Measurements from ENCODE around the gene MARCHF2. TPM values are rescaled to one million over a fixed set of nuclear protein-coding genes. Genes with fewer than 3 reads are reported as not detected.

MARCHF2 gene, protein sequence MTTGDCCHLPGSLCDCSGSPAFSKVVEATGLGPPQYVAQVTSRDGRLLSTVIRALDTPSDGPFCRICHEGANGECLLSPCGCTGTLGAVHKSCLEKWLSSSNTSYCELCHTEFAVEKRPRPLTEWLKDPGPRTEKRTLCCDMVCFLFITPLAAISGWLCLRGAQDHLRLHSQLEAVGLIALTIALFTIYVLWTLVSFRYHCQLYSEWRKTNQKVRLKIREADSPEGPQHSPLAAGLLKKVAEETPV
- 10 to 100 TPM; 32.4 to 42.3 (median 37.2) TPM for total RNA-seq
- total RNA-seq (2013) = 55.4 TPM

DNA sequence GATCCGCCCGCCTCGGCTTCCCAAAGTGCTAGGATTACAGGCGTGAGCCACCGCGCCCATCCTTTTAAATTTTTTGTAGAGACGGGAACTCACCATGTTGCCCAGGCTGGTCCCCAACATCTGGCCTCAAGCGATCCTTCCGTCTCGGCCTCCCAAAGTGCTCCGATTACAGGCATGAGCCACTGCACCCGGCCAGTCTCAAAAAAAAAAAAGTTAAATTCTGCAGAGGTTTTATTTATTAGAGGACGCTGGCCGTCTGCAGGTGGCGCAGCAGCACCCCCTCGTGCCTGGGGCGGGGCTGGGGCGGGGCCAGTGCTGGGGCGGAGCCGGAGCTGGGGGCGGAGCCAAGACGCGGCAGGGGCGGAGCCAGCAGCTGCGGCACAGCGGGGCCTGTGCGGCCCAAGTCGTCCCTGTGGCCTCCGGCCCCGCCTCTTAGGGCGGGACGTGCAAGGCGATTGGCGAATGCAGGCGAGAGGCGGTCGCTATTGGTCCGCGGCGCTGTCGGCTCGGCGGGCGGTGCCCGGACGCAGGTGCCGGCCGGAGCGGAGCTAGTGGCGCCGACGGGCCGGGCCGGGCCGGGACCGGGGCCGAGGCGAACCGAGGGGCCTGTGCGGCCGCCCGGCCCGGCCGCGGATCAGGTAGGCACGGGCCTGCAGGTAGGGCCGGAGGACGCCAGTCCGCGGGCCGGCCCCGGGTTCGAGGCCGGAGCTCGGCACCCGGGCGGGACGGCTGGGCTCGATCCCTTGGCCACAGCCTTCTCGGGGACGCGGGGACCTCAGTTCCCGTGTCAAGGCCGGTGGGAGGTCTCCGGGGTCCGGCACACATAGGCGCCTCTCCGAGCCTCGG lies at the start of gene MARCHF2:
Gene MARCHF2, plus strand, starts transcription at position 523 of the 846 bp plus-strand sequence. CDS start 8,536 bp downstream, outside the sequence.
- peak; percentile 98 to 100 (median 99) for ATAC-seq
- peak within 1 kb of the TSS; percentile 63 for H3K4me3 Mint-ChIP-seq
- WGBS (ENCODE audit: insufficient coverage) = 6% methylated on average over 89 of the region's 89 CpGs
- intact Hi-C loops (cut with micrococcal nuclease) = loop anchor here (1.0 to 10.0 kb wide), 5 partner anchors 23 to 179 kb away; partner anchors contain the start of genes HNRNPM, MYO1F, RAB11B and ZNF414
- peaks cover 4 to 5% of the 10 kb centered on the region in 2 donors for H3K4me1 Mint-ChIP-seq
- no peaks in the 10 kb centered on the region for H3K36me3 ChIP-seq (ENCODE audit: control insufficient read depth, insufficient read depth, low read length)
- peak; percentile 96 to 98 for DNase-seq
- H3K9me3 Mint-ChIP-seq = no peaks in the 10 kb centered on the region
- TF ChIP-seq, protein P1, sequence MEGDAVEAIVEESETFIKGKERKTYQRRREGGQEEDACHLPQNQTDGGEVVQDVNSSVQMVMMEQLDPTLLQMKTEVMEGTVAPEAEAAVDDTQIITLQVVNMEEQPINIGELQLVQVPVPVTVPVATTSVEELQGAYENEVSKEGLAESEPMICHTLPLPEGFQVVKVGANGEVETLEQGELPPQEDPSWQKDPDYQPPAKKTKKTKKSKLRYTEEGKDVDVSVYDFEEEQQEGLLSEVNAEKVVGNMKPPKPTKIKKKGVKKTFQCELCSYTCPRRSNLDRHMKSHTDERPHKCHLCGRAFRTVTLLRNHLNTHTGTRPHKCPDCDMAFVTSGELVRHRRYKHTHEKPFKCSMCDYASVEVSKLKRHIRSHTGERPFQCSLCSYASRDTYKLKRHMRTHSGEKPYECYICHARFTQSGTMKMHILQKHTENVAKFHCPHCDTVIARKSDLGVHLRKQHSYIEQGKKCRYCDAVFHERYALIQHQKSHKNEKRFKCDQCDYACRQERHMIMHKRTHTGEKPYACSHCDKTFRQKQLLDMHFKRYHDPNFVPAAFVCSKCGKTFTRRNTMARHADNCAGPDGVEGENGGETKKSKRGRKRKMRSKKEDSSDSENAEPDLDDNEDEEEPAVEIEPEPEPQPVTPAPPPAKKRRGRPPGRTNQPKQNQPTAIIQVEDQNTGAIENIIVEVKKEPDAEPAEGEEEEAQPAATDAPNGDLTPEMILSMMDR (IDR thresholded peaks at IDR 0.05) = peak; percentile 63
- H3K4me1 ChIP-seq (ENCODE audit: control insufficient read depth, insufficient read depth, low read length) = peaks cover 10% of the 10 kb centered on the region
- H3K4me3 ChIP-seq (ENCODE audit: low read length) = peak within 1 kb of the TSS; percentile 47
- H3K27ac ChIP-seq (ENCODE audit: low read length) = no peak within 1 kb of the TSS
- no peaks in the 10 kb centered on the region for H3K9me3 ChIP-seq (ENCODE audit: control insufficient read depth, insufficient read depth, low read length)
- no peaks in the 10 kb centered on the region for H3K36me3 Mint-ChIP-seq
- no peak within 1 kb of the TSS for H3K27ac Mint-ChIP-seq
- H3K27me3 ChIP-seq (ENCODE audit: control insufficient read depth, insufficient read depth, low read length) = no peaks in the 10 kb centered on the region
- H3K27me3 Mint-ChIP-seq (ENCODE audit: low read depth in 2 of 2) = no peaks in the 10 kb centered on the region

DNA sequence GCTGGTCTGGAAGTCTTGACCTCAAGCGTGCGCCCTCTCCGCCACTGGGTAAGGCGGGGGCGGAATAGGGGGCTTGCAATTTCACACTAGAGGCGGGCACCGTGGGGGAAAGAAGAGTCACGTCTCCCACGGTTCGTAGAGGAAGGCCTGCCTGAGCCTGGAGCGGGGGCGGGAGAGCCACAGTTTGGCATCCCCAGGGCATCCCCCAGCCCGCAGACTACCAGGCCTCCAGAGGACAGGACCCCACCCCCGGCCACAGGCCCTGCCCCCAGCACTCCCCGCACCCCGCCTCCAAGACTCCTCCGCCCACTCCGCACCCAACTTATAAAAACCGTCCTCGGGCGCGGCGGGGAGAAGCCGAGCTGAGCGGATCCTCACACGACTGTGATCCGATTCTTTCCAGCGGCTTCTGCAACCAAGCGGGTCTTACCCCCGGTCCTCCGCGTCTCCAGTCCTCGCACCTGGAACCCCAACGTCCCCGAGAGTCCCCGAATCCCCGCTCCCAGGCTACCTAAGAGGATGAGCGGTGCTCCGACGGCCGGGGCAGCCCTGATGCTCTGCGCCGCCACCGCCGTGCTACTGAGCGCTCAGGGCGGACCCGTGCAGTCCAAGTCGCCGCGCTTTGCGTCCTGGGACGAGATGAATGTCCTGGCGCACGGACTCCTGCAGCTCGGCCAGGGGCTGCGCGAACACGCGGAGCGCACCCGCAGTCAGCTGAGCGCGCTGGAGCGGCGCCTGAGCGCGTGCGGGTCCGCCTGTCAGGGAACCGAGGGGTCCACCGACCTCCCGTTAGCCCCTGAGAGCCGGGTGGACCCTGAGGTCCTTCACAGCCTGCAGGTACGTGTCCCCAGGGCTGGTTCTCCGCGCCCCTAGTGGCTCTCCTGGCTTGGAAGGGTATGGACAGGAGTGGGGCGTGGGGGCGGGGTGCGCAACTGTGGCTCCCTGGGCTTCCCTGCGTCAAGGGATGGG lies 49.0 kb upstream of the MARCHF2 start, which contains the start of gene ANGPTL4:
Gene ANGPTL4, plus strand, starts transcription at position 353 of the 969 bp plus-strand sequence. Its CDS starts 167 bp downstream, at position 520.
- H3K27me3 ChIP-seq (ENCODE audit: control insufficient read depth, insufficient read depth, low read length) = peaks cover 6% of the 10 kb centered on the region
- TF ChIP-seq, protein P1 (IDR thresholded peaks at IDR 0.05) = no peak
- Mint-ChIP-seq H3K36me3 (no peaks in the 10 kb centered on the region), H3K27ac (peak within 1 kb of the TSS in 1 of 2 donors; percentile 42), H3K27me3 (ENCODE audit: low read depth in 2 of 2) (peaks cover 8 to 23% of the 10 kb centered on the region in 2 donors), H3K9me3 (no peaks in the 10 kb centered on the region), H3K4me1 (peaks cover 6 to 17% of the 10 kb centered on the region in 2 donors), H3K4me3 (peak within 1 kb of the TSS; percentile 85)
- WGBS (ENCODE audit: insufficient coverage) = 4% methylated on average over 81 of the region's 81 CpGs
- no peak within 1 kb of the TSS for H3K4me3 ChIP-seq (ENCODE audit: low read length)
- no peak within 1 kb of the TSS for H3K27ac ChIP-seq (ENCODE audit: low read length)
- H3K4me1 ChIP-seq (ENCODE audit: control insufficient read depth, insufficient read depth, low read length) = peaks cover 18% of the 10 kb centered on the region
- H3K36me3 ChIP-seq (ENCODE audit: control insufficient read depth, insufficient read depth, low read length) = no peaks in the 10 kb centered on the region
- no peaks in the 10 kb centered on the region for H3K9me3 ChIP-seq (ENCODE audit: control insufficient read depth, insufficient read depth, low read length)
- intact Hi-C loops (cut with micrococcal nuclease) = no loop called here
- ATAC-seq = peak; percentile 49 to 81 (median 76)
- DNase-seq = peak in 1 of 2 donors; percentile 59

DNA sequence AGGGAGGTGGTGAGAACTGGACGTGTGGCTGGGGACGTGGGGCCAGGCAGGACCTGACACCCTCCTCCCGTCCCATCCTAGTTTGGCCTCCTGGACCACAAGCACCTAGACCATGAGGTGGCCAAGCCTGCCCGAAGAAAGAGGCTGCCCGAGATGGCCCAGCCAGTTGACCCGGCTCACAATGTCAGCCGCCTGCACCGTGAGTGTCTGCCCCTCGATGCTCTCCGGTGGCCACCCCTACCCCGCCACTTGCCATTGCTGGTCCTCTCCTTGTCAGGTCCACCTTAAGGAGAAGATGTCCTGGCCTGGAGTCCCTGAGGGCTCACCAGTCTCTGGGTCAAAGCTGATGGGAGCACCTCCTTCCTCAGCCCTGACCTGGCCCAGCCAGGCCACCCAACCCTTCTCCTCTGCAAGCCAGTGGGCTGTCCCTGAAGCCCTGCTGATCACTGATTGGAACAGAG lies 47.0 kb upstream of the MARCHF2 start:
- Mint-ChIP-seq H3K4me1 (peaks cover 6 to 17% of the 10 kb centered on the region in 2 donors), H3K27ac (no peak overlapping the region), H3K4me3 (no peak overlapping the region), H3K9me3 (no peaks in the 10 kb centered on the region), H3K27me3 (ENCODE audit: low read depth in 2 of 2) (peaks cover 8 to 23% of the 10 kb centered on the region in 2 donors), H3K36me3 (no peaks in the 10 kb centered on the region)
- peaks cover 18% of the 10 kb centered on the region for H3K4me1 ChIP-seq (ENCODE audit: control insufficient read depth, insufficient read depth, low read length)
- no peaks in the 10 kb centered on the region for H3K9me3 ChIP-seq (ENCODE audit: control insufficient read depth, insufficient read depth, low read length)
- H3K36me3 ChIP-seq (ENCODE audit: control insufficient read depth, insufficient read depth, low read length) = no peaks in the 10 kb centered on the region
- H3K27me3 ChIP-seq (ENCODE audit: control insufficient read depth, insufficient read depth, low read length) = peaks cover 6% of the 10 kb centered on the region
- no peak overlapping the region for H3K4me3 ChIP-seq (ENCODE audit: low read length)
- ATAC-seq (no peak), DNase-seq (no peak)
- TF ChIP-seq, protein P1 (IDR thresholded peaks at IDR 0.05) = no peak
- H3K27ac ChIP-seq (ENCODE audit: low read length) = no peak overlapping the region
- intact Hi-C loops (cut with micrococcal nuclease) = no loop called here
- 88% methylated on average over 11 of the region's 11 CpGs for WGBS (ENCODE audit: insufficient coverage)
